Neural cell (in vitro differentiated cells): ENCODE results near the gene ZNF562.

ENCODE experiments used
- CTCF ChIP-seq: fragments of 450-650 bp; IDR thresholded peaks from 2 replicates; pipeline ENCODE4 v1.5.1; 2014; ENCODE audit warnings: antibody characterized with exemption, mild to moderate bottlenecking, moderate library complexity; ENCODE audit not compliant: poor library complexity, severe bottlenecking
- EZH2 ChIP-seq: fragments of 200-600, 300-800 bp; shearing (Covaris generic), sonication (generic); IDR thresholded peaks from 2 replicates; pipeline ENCODE4 v1.6.1; 2014; ENCODE audit warnings: antibody characterized with exemption, low read length, borderline replicate concordance, mild to moderate bottlenecking; ENCODE audit not compliant: insufficient read depth, poor library complexity, severe bottlenecking
- RAD21 ChIP-seq: fragments of 450-650 bp; conservative IDR thresholded peaks from 2 replicates; pipeline ENCODE4 v1.6.1; 2014; ENCODE audit warnings: antibody characterized with exemption, mild to moderate bottlenecking, moderate library complexity
- REST ChIP-seq: IDR thresholded peaks from 2 replicates; pipeline ENCODE4 v1.6.1; 2012; ENCODE audit warnings: borderline replicate concordance

- TF ChIP-seq EZH2 (no peak), CTCF (peak; percentile 11), REST (peak; percentile 64), RAD21 (no peak)
Observed at GRCh38 chr19:9621156-9622037, 53.5 kb downstream of the ZNF562 start, which contains the start of gene ZNF561.
